Measurements from ENCODE around the gene TCEANC.

The TCEANC gene

DNA sequence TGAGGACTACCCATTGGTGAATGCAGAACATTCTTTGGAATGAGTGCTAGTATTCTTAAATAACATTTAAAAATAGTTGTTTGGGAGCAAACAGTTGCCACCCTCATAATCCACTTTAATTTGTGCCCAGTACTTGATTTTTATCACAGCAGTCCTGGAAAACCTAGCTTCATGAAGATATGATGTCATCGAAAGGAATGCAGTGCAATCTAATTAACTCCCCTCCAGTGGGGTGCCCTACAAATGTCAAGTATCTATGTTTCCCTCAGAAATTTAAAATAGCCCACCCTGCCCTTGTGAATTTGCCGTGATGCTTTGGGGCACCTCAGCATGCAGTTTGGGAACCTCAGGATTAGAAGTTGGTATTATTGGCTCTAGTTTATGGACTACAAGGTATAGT is 41.4 kb downstream of the TCEANC start:
- no peak for DNase-seq

DNA sequence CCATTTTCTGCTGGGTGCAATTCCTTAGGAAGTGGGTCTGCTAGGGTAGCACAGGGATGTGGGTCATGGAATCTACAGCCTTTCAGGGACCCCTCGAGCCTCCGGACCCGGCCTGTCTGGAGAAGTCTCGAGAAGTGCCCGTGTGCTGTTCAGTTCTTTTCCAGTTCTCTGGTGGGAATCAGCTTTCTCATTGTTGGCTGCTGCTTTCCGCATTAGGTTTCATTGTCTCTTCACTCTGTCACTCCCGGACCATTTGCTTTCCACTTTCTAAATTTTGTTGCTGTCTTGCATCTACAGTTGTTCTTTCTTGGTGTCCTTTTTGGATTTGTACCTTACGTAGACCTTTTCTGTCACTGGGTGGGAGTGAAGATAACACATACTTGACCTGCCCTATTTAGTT is 42.0 kb downstream of the TCEANC start:
- no peak for DNase-seq

- DNase-seq: no peak
Observed at GRCh38 chrX:13695601-13696115, 42.7 kb downstream of the TCEANC start.

- no peak for DNase-seq
Observed at GRCh38 chrX:13697455-13697854, 44.5 kb downstream of the TCEANC start.

GRCh38 chrX:13697976-13698375 is 45.0 kb downstream of the TCEANC start:
- DNase-seq: no peak

GRCh38 chrX:13698432-13698831 is 45.5 kb downstream of the TCEANC start:
- DNase-seq: no peak

GRCh38 chrX:13699183-13699826 is 46.4 kb downstream of the TCEANC start:
- no peak for DNase-seq

DNA sequence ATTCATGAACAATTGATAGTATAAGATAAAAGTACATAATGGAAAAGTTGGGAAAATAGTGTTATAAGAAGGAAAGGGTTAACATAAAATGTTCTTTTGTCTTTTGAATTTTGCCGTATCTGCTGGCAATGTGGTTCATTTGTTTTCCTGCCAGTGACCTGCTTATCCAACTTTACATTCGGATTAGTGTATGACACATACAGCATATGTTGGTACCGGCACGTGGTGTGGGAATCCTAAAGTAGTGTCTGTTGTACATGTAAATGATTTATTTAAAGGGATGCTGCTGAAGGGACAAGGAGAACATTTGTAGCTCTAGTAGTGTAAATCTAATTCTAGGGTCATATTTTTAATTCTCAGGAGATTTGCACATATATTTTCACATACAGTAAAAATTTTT is 47.4 kb downstream of the TCEANC start:
- no peak for DNase-seq

- no peak for DNase-seq
Observed at GRCh38 chrX:13702111-13702789, 49.3 kb downstream of the TCEANC start.

DNA sequence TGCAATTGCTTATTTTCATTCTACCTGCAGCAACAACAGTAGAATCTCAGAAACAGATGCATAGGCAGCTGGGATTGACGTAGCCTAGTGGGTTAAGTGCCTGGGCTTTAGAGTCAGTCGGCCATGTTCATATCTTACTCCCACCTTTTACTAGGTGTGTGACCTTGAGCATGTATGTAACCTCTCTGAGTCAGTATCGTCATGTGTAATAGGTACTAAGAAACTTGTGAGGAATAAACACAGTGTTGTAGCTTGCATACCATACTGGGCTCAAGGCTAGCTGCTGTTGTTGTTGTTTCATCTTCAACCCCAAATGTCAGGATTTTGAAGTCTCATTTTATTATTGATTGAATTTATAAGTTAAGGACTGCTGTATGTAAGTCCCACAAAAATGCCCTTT is 50.2 kb downstream of the TCEANC start:
- no peak for DNase-seq

- no peak for DNase-seq
Observed at GRCh38 chrX:13703589-13703988, 50.6 kb downstream of the TCEANC start.

DNA sequence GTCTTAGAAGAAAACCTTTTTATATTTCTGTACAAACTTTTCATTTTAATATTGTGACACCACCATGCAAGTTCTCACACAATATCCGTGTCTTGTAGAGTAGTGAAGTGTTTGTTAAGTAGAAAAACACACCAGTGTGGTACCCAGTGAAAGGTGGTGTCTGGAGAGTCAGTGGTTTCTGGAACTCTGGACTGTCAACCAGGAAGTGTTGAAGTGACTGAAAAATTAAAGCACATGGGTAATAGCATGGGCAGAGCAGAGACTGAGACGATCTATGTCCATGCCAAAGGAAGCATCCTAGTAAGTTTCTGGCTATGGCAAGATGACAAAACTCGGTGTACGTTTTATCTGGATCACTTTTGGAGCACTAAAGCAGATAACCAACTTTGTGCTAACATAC is 58.2 kb downstream of the TCEANC start:
- DNase-seq: no peak

All from stimulated activated CD4-positive, alpha-beta T cell treated with anti-CD3 and anti-CD28 coated beads, Interleukin-2, amount 100 ng/mL, for 24 hours (primary cell).